Mesenchymal stem cell (in vitro differentiated cells and primary cell): ENCODE results near the gene EGLN3.

Experiments
- DNase-seq: peaks from one replicate; pipeline ENCODE4 v3.0.0-alpha.2; 2013
- H2AFZ ChIP-seq: one replicate; pipeline ENCODE4 v1.6.1; 2013; ENCODE audit warnings: low read depth, mild to moderate bottlenecking, control low read depth, inconsistent platforms, low read length, moderate library complexity
- H2AK5ac ChIP-seq: 2 replicates; pipeline ENCODE4 v1.6.1; 2013; ENCODE audit warnings: low read length, moderate library complexity, mild to moderate bottlenecking, inconsistent platforms; ENCODE audit not compliant: severe bottlenecking
- H2BK120ac ChIP-seq: one replicate; pipeline ENCODE4 v1.6.1; 2013; ENCODE audit warnings: low read depth, mild to moderate bottlenecking, inconsistent platforms, low read length, moderate library complexity
- H2BK12ac ChIP-seq, 2 experiments: one replicate each; pipeline ENCODE4 v1.6.1; 2013; ENCODE audit warnings: inconsistent platforms in 2 of 2, low read length in 2 of 2, mild to moderate bottlenecking in 2 of 2, moderate library complexity in 2 of 2, control low read depth in 1 of 2
- H2BK15ac ChIP-seq: one replicate; pipeline ENCODE4 v1.6.1; 2013; ENCODE audit warnings: mild to moderate bottlenecking, low read depth, inconsistent platforms; ENCODE audit not compliant: poor library complexity, severe bottlenecking
- H2BK5ac ChIP-seq: 2 replicates; pipeline ENCODE4 v1.6.1; 2013; ENCODE audit warnings: low read depth, mild to moderate bottlenecking, low read length, control low read depth, inconsistent platforms; ENCODE audit not compliant: poor library complexity, severe bottlenecking
- H3K14ac ChIP-seq, 2 experiments: one replicate each; pipeline ENCODE4 v1.6.1; 2013; ENCODE audit warnings: inconsistent platforms in 2 of 2, low read length in 2 of 2, control low read depth in 1 of 2, mild to moderate bottlenecking in 1 of 2, moderate library complexity in 1 of 2
- H3K18ac ChIP-seq, 2 experiments: one replicate each; pipeline ENCODE4 v1.6.1; 2013; ENCODE audit warnings: inconsistent platforms in 2 of 2, low read length in 2 of 2, control low read depth in 1 of 2, low read depth in 1 of 2, mild to moderate bottlenecking in 1 of 2
- H3K23ac ChIP-seq, 2 experiments: one replicate each; pipeline ENCODE4 v1.6.1; 2013; ENCODE audit warnings: inconsistent platforms in 2 of 2, low read length in 2 of 2, mild to moderate bottlenecking in 2 of 2, moderate library complexity in 2 of 2, control low read depth in 1 of 2
- H3K27ac ChIP-seq: 2 replicates; pipeline ENCODE4 v1.5.1; 2013; ENCODE audit warnings: mild to moderate bottlenecking, moderate library complexity, low read length, control low read depth, inconsistent platforms; ENCODE audit not compliant: poor library complexity, severe bottlenecking
- H3K27me3 ChIP-seq, 2 experiments: 2 replicates each; pipeline versions ENCODE4 v1.6.1 to v1.7.0; 2013; ENCODE audit warnings: low read length in 2 of 2, mild to moderate bottlenecking in 2 of 2, moderate library complexity in 2 of 2, control low read depth in 1 of 2, inconsistent platforms in 1 of 2; ENCODE audit not compliant: control insufficient read depth in 1 of 2, insufficient read depth in 1 of 2
- H3K36me3 ChIP-seq, 2 experiments: 2 replicates each; pipeline versions ENCODE4 v1.6.1 to v1.7.0; 2013; ENCODE audit warnings: low read length in 2 of 2, control low read depth in 1 of 2, inconsistent platforms in 1 of 2, low read depth in 1 of 2, mild to moderate bottlenecking in 1 of 2; ENCODE audit not compliant: insufficient read depth in 2 of 2, control insufficient read depth in 1 of 2
- H3K4ac ChIP-seq, 2 experiments: one replicate each; pipeline ENCODE4 v1.6.1; 2013; ENCODE audit warnings: inconsistent platforms in 2 of 2, low read length in 2 of 2, mild to moderate bottlenecking in 2 of 2, moderate library complexity in 2 of 2, control low read depth in 1 of 2, low read depth in 1 of 2
- H3K4me1 ChIP-seq: 2 replicates; pipeline ENCODE4 v1.6.1; 2013; ENCODE audit warnings: low read depth, low read length, control low read depth; ENCODE audit not compliant: control insufficient read depth, insufficient read depth
- H3K4me2 ChIP-seq: 2 replicates; pipeline ENCODE4 v1.6.1; 2013; ENCODE audit warnings: low read length, mild to moderate bottlenecking, inconsistent platforms; ENCODE audit not compliant: poor library complexity, severe bottlenecking
- H3K4me3 ChIP-seq, 2 experiments: 2 replicates each; pipeline versions ENCODE4 v1.5.1 to v1.7.0; 2013; ENCODE audit warnings: low read length in 2 of 2, mild to moderate bottlenecking in 2 of 2, control low read depth in 1 of 2, low read depth in 1 of 2; ENCODE audit not compliant: insufficient read depth in 1 of 2
- H3K79me1 ChIP-seq: replicated peaks from 2 replicates; pipeline ENCODE4 v1.6.1; 2013; ENCODE audit warnings: mild to moderate bottlenecking, control low read depth, low read length, inconsistent platforms; ENCODE audit not compliant: poor library complexity, severe bottlenecking
- H3K9ac ChIP-seq: 2 replicates; pipeline ENCODE4 v1.7.0; 2013; ENCODE audit warnings: mild to moderate bottlenecking, low read length, moderate library complexity
- H3K9me3 ChIP-seq: 2 replicates; pipeline ENCODE4 v1.7.0; 2013; ENCODE audit warnings: mild to moderate bottlenecking, low read length; ENCODE audit not compliant: control insufficient read depth
- H4K8ac ChIP-seq: one replicate; pipeline ENCODE4 v1.6.1; 2013; ENCODE audit warnings: inconsistent platforms, mild to moderate bottlenecking, low read length, moderate library complexity
- H4K91ac ChIP-seq: one replicate; pipeline ENCODE4 v1.6.1; 2013; ENCODE audit warnings: mild to moderate bottlenecking, low read length, inconsistent platforms
- WGBS: methylation state at CpG from one replicate; pipeline ENCODE4 v1.1.7; 2013; ENCODE audit warnings: mixed read lengths; 5-methylcytosine and 5-hydroxymethylcytosine counted together

The EGLN3 gene

GRCh38 chr14:33967138-33967537, 16.3 kb upstream of the EGLN3 start:
- no peak overlapping the region for H3K23ac ChIP-seq
- peaks cover 4 to 14% of the 10 kb centered on the region in 2 experiments for H3K27me3 ChIP-seq
- H2BK12ac ChIP-seq: no peak overlapping the region
- no peaks in the 10 kb centered on the region for H3K79me1 ChIP-seq
- DNase-seq: no peak
- no peak overlapping the region for H3K4me2 ChIP-seq
- H3K18ac ChIP-seq: no peak overlapping the region
- no peak overlapping the region for H3K4me3 ChIP-seq
- H4K8ac ChIP-seq: no peak overlapping the region
- no peak overlapping the region for H2AK5ac ChIP-seq
- H2AFZ ChIP-seq: no peak overlapping the region
- no peak overlapping the region for H2BK5ac ChIP-seq
- no peak overlapping the region for H3K14ac ChIP-seq
- no peak overlapping the region for H3K27ac ChIP-seq
- no peaks in the 10 kb centered on the region for H3K36me3 ChIP-seq
- WGBS: 63% methylated on average over 2 of the region's 4 CpGs
- no peak overlapping the region for H3K4ac ChIP-seq
- no peak overlapping the region for H2BK120ac ChIP-seq
- H3K4me1 ChIP-seq: no peaks in the 10 kb centered on the region
- H2BK15ac ChIP-seq: no peak overlapping the region
- no peak overlapping the region for H4K91ac ChIP-seq
- no peak overlapping the region for H3K9ac ChIP-seq
- H3K9me3 ChIP-seq: peaks cover 2% of the 10 kb centered on the region

- Histone ChIP-seq H3K23ac (no peak overlapping the region), H3K9ac (no peak overlapping the region), H3K27me3 (peaks cover 4 to 14% of the 10 kb centered on the region in 2 experiments), H3K4ac (no peak overlapping the region), H2BK120ac (no peak overlapping the region), H3K4me1 (no peaks in the 10 kb centered on the region), H3K36me3 (no peaks in the 10 kb centered on the region), H3K4me2 (no peak overlapping the region), H2BK5ac (no peak overlapping the region), H2AK5ac (no peak overlapping the region), H4K8ac (no peak overlapping the region), H2BK15ac (no peak overlapping the region), H3K9me3 (peaks cover 2% of the 10 kb centered on the region), H4K91ac (no peak overlapping the region), H3K27ac (no peak overlapping the region), H3K14ac (no peak overlapping the region), H2BK12ac (no peak overlapping the region), H3K4me3 (no peak overlapping the region), H3K79me1 (no peaks in the 10 kb centered on the region), H2AFZ (no peak overlapping the region), H3K18ac (no peak overlapping the region)
- no peak for DNase-seq
- WGBS: 64% methylated on average over 6 of the region's 6 CpGs
These were observed 15.4 kb upstream of the EGLN3 start for GRCh38 chr14:33966276-33966675.

GRCh38 chr14:33964599-33965317, 13.9 kb upstream of the EGLN3 start:
- Histone ChIP-seq H3K36me3 (no peaks in the 10 kb centered on the region), H3K18ac (no peak overlapping the region), H3K4me2 (no peak overlapping the region), H3K27me3 (peaks cover 4 to 17% of the 10 kb centered on the region in 2 experiments), H2BK15ac (no peak overlapping the region), H3K4me3 (no peak overlapping the region), H3K27ac (no peak overlapping the region), H3K9ac (no peak overlapping the region), H4K91ac (no peak overlapping the region), H3K79me1 (no peaks in the 10 kb centered on the region), H2BK5ac (no peak overlapping the region), H3K4ac (no peak overlapping the region), H2BK12ac (no peak overlapping the region), H3K14ac (no peak overlapping the region), H2BK120ac (no peak overlapping the region), H4K8ac (no peak overlapping the region), H2AK5ac (no peak overlapping the region), H3K4me1 (no peaks in the 10 kb centered on the region), H2AFZ (no peak overlapping the region), H3K23ac (no peak overlapping the region), H3K9me3 (no peaks in the 10 kb centered on the region)
- DNase-seq: no peak
- 75% methylated on average over 4 of the region's 6 CpGs for WGBS

GRCh38 chr14:33963892-33964291, 13.0 kb upstream of the EGLN3 start:
- Histone ChIP-seq H3K79me1 (no peaks in the 10 kb centered on the region), H2AFZ (no peak overlapping the region), H3K23ac (no peak overlapping the region), H3K9me3 (no peaks in the 10 kb centered on the region), H2BK15ac (no peak overlapping the region), H2BK5ac (no peak overlapping the region), H3K4ac (no peak overlapping the region), H3K4me1 (no peaks in the 10 kb centered on the region), H2BK120ac (no peak overlapping the region), H3K4me2 (no peak overlapping the region), H3K27ac (no peak overlapping the region), H3K18ac (no peak overlapping the region), H2BK12ac (no peak overlapping the region), H4K8ac (no peak overlapping the region), H3K9ac (no peak overlapping the region), H3K14ac (no peak overlapping the region), H2AK5ac (no peak overlapping the region), H3K36me3 (no peaks in the 10 kb centered on the region), H3K4me3 (no peak overlapping the region), H4K91ac (no peak overlapping the region), H3K27me3 (peaks cover 0 to 18% of the 10 kb centered on the region in 2 experiments)
- WGBS: 90% methylated on average over 5 of the region's 5 CpGs
- DNase-seq: no peak
